B cell (primary cell): Measurements from ENCODE around the gene CADPS. TPM values are rescaled to one million over a fixed set of nuclear protein-coding genes. Genes with fewer than 3 reads are reported as not detected.

ENCODE experiments used
- ATAC-seq: fragments of 200-7000 bp; cut with Tn5 transposase; one replicate; pipeline ENCODE4 v1.10.0; 2021; ENCODE audit warnings: low read depth, mild to moderate bottlenecking, moderate number of reproducible peaks, moderate library complexity
- CTCF ChIA-PET: fragments of 350-600 bp; sonication (Branson Sonifier 250); formaldehyde crosslinking; loops from one replicate; lab custom pipeline; 2021; ENCODE audit warnings: antibody characterized with exemption, inconsistent platforms; lab: Charles Lee
- POLR2A ChIA-PET: fragments of 350-600 bp; sonication (Branson Sonifier 250); formaldehyde crosslinking; loops from one replicate; lab custom pipeline; 2021; ENCODE audit warnings: antibody characterized with exemption; lab: Charles Lee
- DNase-seq: peaks from one replicate; pipeline ENCODE4 v3.0.0; 2013
- H2AFZ ChIP-seq: 2 replicates; pipeline ENCODE4 v1.6.1; 2012; ENCODE audit warnings: mild to moderate bottlenecking, low read depth, low read length; ENCODE audit not compliant: insufficient read depth, poor library complexity, severe bottlenecking
- H3K27ac ChIP-seq, 2 donors: 1 replicate in 1 of 2; 2 replicates in 1 of 2; pipeline ENCODE4 v1.5.1; 2012 to 2013; ENCODE audit warnings: low read length in 2 of 2, mild to moderate bottlenecking in 2 of 2, moderate library complexity in 1 of 2
- H3K27me3 ChIP-seq, 4 experiments: fragments of 200-600 bp in 1 of 4; sonication (generic) in 1 of 4; replicated peaks in 1 of 4; 1 replicate in 2 of 4; 2 replicates in 2 of 4; pipeline versions ENCODE4 v1.6.1 to v1.7.0; 2013 to 2016; ENCODE audit warnings: low read length in 3 of 4, mild to moderate bottlenecking in 2 of 4, mixed read lengths in 1 of 4, moderate library complexity in 1 of 4; ENCODE audit not compliant: insufficient read depth in 4 of 4, control insufficient read depth in 3 of 4; ENCODE audit errors: control extremely low read depth in 1 of 4
- H3K36me3 ChIP-seq, 2 experiments: replicated peaks in 1 of 2; 1 replicate in 1 of 2; 2 replicates in 1 of 2; pipeline versions ENCODE4 v1.6.1 to v1.7.1; 2013; ENCODE audit warnings: low read length in 1 of 2; ENCODE audit not compliant: insufficient read depth in 2 of 2, control insufficient read depth in 1 of 2; ENCODE audit errors: control extremely low read depth in 1 of 2, extremely low read depth in 1 of 2
- H3K4me1 ChIP-seq, 2 donors: fragments of 200-600 bp in 1 of 2; sonication (generic) in 1 of 2; 1 replicate in 1 of 2; 2 replicates in 1 of 2; pipeline versions ENCODE4 v1.5.1 to v1.6.1; 2013 to 2017; ENCODE audit warnings: low read length in 2 of 2; ENCODE audit not compliant: control insufficient read depth in 2 of 2, insufficient read depth in 2 of 2
- H3K4me2 ChIP-seq: replicated peaks from 2 replicates; pipeline ENCODE3; 2012; ENCODE audit warnings: mild to moderate bottlenecking, low read depth, low read length; ENCODE audit not compliant: poor library complexity, severe bottlenecking
- H3K4me3 ChIP-seq, 5 experiments: fragments of 200-600 bp in 1 of 5; sonication (generic) in 1 of 5; 1 replicate in 3 of 5; 2 replicates in 2 of 5; pipeline versions ENCODE4 v1.5.1 to v1.7.0; 2011 to 2016; ENCODE audit warnings: low read length in 4 of 5, mild to moderate bottlenecking in 4 of 5, low read depth in 2 of 5, control low read depth in 1 of 5, moderate library complexity in 1 of 5; ENCODE audit not compliant: insufficient read depth in 1 of 5; ENCODE audit errors: control extremely low read depth in 1 of 5, extremely low read depth in 1 of 5
- H3K79me2 ChIP-seq: fragments of 200-600 bp; sonication (generic); one replicate; pipeline ENCODE4 v1.6.0; 2016; ENCODE audit warnings: low read length; ENCODE audit not compliant: control insufficient read depth, insufficient read depth
- H3K9ac ChIP-seq: fragments of 200-600 bp; sonication (generic); 2 replicates; pipeline ENCODE4 v1.6.1; 2017; ENCODE audit warnings: mild to moderate bottlenecking, low read length, moderate library complexity
- H3K9me3 ChIP-seq, 3 donors: one replicate each; pipeline versions ENCODE4 v1.6.1 to v1.7.1; 2013; ENCODE audit warnings: low read length in 2 of 3; ENCODE audit not compliant: control insufficient read depth in 2 of 3, insufficient read depth in 1 of 3; ENCODE audit errors: control extremely low read depth in 1 of 3
- H4K20me1 ChIP-seq: 2 replicates; pipeline ENCODE4 v1.6.0; 2012; ENCODE audit warnings: mild to moderate bottlenecking, low read length; ENCODE audit not compliant: insufficient read depth, control insufficient read depth, poor library complexity, severe bottlenecking
- H3K27ac Mint-ChIP-seq: one replicate; pipeline ENCODE4 v1.8.0; 2021; ENCODE audit warnings: mixed read lengths
- H3K27me3 Mint-ChIP-seq: one replicate; pipeline ENCODE4 v1.8.0; 2021; ENCODE audit warnings: mixed read lengths
- H3K4me1 Mint-ChIP-seq: one replicate; pipeline ENCODE4 v1.8.0; 2021; ENCODE audit warnings: mixed read lengths
- H3K4me3 Mint-ChIP-seq: one replicate; pipeline ENCODE4 v1.8.0; 2021; ENCODE audit warnings: mixed read lengths
- H3K9me3 Mint-ChIP-seq: one replicate; pipeline ENCODE4 v1.8.0; 2022; ENCODE audit warnings: mixed read lengths; ENCODE audit not compliant: insufficient read depth
- CTCF ChIP-seq: fragments of 200-600 bp; IDR thresholded peaks from one replicate; pipeline ENCODE4 v1.8.0; 2022; ENCODE audit warnings: antibody characterized with exemption, mild to moderate bottlenecking
- EZH2 ChIP-seq: IDR thresholded peaks from 2 replicates; pipeline ENCODE4 v1.6.1; 2012; ENCODE audit warnings: borderline replicate concordance, low read depth, mild to moderate bottlenecking, moderate library complexity, low read length; ENCODE audit not compliant: insufficient read depth, poor library complexity, severe bottlenecking
- WGBS: methylation state at CpG from one replicate; pipeline ENCODE4 v1.1.5; 2013; ENCODE audit warnings: missing lambda C conversion rate; ENCODE audit not compliant: insufficient coverage; 5-methylcytosine and 5-hydroxymethylcytosine counted together
- intact Hi-C: fragments of 100-400 bp; cut with micrococcal nuclease; formaldehyde crosslinking; loops from one replicate; pipeline ENCODE4 v1.10.0; 2022
- polyA plus RNA-seq: library from polyadenylated mRNA; depleted of rRNA; stranded (reverse); fragments of >200 nt; gene quantifications from 2 replicates; pipeline ENCODE4 v1.2.3, GENCODE V29; 2012
- total RNA-seq, 2 donors: library from RNA; stranded (reverse); fragments of 120-200 nt in 1 of 2; gene quantifications; 1 replicate in 1 of 2; 2 replicates in 1 of 2; pipeline versions ENCODE4 v1.2.3 to v1.2.4, GENCODE V29; 2013 to 2022

Gene CADPS
- total and polyA plus RNA-seq, 2 donors (not counting 1 experiment from before 2014, with no cell fraction given) = 0.16 to 0.22 TPM

- H3K27me3 Mint-ChIP-seq = no peaks in the 10 kb centered on the region
- Histone ChIP-seq H3K4me1 (no peaks in the 10 kb centered on the region), H3K9me3 (no peaks in the 10 kb centered on the region), H4K20me1 (no peaks in the 10 kb centered on the region), H3K27me3 (no peaks in the 10 kb centered on the region), H3K9ac (no peak overlapping the region), H3K36me3 (no peaks in the 10 kb centered on the region), H3K27ac (no peak overlapping the region), H3K4me2 (no peak overlapping the region), H3K79me2 (no peaks in the 10 kb centered on the region), H3K4me3 (no peak overlapping the region), H2AFZ (no peak overlapping the region)
- CTCF ChIA-PET = no interaction called here
- ATAC-seq (no peak), DNase-seq (no peak)
- no peak overlapping the region for H3K4me3 Mint-ChIP-seq
- no peaks in the 10 kb centered on the region for H3K9me3 Mint-ChIP-seq
- POLR2A ChIA-PET = no interaction called here
- H3K4me1 Mint-ChIP-seq = no peaks in the 10 kb centered on the region
- H3K27ac Mint-ChIP-seq = no peak overlapping the region
- WGBS = 61% methylated on average over 2 of the region's 5 CpGs
- TF ChIP-seq CTCF (no peak), EZH2 (no peak)
- intact Hi-C loops = no loop called here
Measured at GRCh38 chr3:62655691-62656063, 219.5 kb downstream of the CADPS start.

GRCh38 chr3:62655056-62655690, 220.0 kb downstream of the CADPS start:
- Mint-ChIP-seq H3K9me3 (no peaks in the 10 kb centered on the region), H3K27ac (no peak overlapping the region), H3K4me3 (no peak overlapping the region), H3K27me3 (no peaks in the 10 kb centered on the region), H3K4me1 (no peaks in the 10 kb centered on the region)
- ChIA-PET CTCF (no interaction called here), POLR2A (no interaction called here)
- no peaks in the 10 kb centered on the region for H3K27me3 ChIP-seq
- H2AFZ ChIP-seq = no peak overlapping the region
- H3K36me3 ChIP-seq = no peaks in the 10 kb centered on the region
- H3K4me2 ChIP-seq = no peak overlapping the region
- intact Hi-C loops = no loop called here
- H3K79me2 ChIP-seq = no peaks in the 10 kb centered on the region
- H3K4me3 ChIP-seq = no peak overlapping the region
- H3K4me1 ChIP-seq = no peaks in the 10 kb centered on the region
- DNase-seq (no peak), ATAC-seq (no peak)
- TF ChIP-seq CTCF = no peak
- no peak for TF ChIP-seq EZH2
- H4K20me1 ChIP-seq = no peaks in the 10 kb centered on the region
- no peak overlapping the region for H3K9ac ChIP-seq
- no peak overlapping the region for H3K27ac ChIP-seq
- H3K9me3 ChIP-seq = no peaks in the 10 kb centered on the region
- no CpG with 5 or more reads among the region's 2 CpGs for WGBS
